GM12878 (cell line): ENCODE results near the gene DLG1. TPM values are rescaled to one million over a fixed set of nuclear protein-coding genes. Genes with fewer than 3 reads are reported as not detected.
A peak's percentile ranks its signal among the peaks of the same experiment; 100 is the strongest.

Experiments used
- ATAC-seq: fragments of 200-7000 bp; cut with Tn5 transposase; 3 replicates; pipeline ENCODE4 v1.9.1; 2020; ENCODE audit warnings: mild to moderate bottlenecking, moderate library complexity
- BruUV-seq: library from RNA; stranded (reverse); fragments of 400-500 nt; replicated peaks from 2 replicates; lab custom pipeline; 2021; lab: Mats Ljungman, UMichigan
- CTCF ChIA-PET: fragments of 300-600 bp; sonication (Branson Sonifier 250); formaldehyde crosslinking; extraction: SDS; loops from one replicate; lab custom pipeline; 2021; ENCODE audit warnings: inconsistent platforms; lab: Yijun Ruan, JAX
- POLR2A ChIA-PET: fragments of 350-600 bp; formaldehyde crosslinking; extraction: SDS; loops from one replicate; lab custom pipeline; 2021; ENCODE audit warnings: inconsistent platforms; lab: Charles Lee
- RAD21 ChIA-PET: fragments of 300-600 bp; sonication (Branson Sonifier 250); formaldehyde crosslinking; loops from one replicate; lab custom pipeline; 2023; ENCODE audit warnings: antibody characterized with exemption; ENCODE audit not compliant: unreplicated experiment; lab: Charles Lee
- SMC1A ChIA-PET: fragments of 300-600 bp; sonication (Branson Sonifier 250); formaldehyde crosslinking; loops from one replicate; lab custom pipeline; 2023; ENCODE audit not compliant: unreplicated experiment, uncharacterized antibody; lab: Charles Lee
- DNase-seq: peaks from one replicate; pipeline ENCODE4 v3.0.0-alpha.2; 2011; ENCODE audit warnings: low read depth, low spot score
- FAIRE-seq: peaks from 3 replicates; lab custom pipeline; 2011; peaks lifted over from hg19 to GRCh38; lab: Jason Lieb, UNC
- H2AFZ ChIP-seq: 2 replicates; pipeline ENCODE4 v1.6.0; 2011; ENCODE audit warnings: low read depth, low read length, control low read depth; ENCODE audit not compliant: control insufficient read depth
- H3K27ac ChIP-seq: 2 replicates; pipeline ENCODE4 v1.5.1; 2011; ENCODE audit warnings: control low read depth; ENCODE audit not compliant: control insufficient read depth, insufficient read depth
- H3K27me3 ChIP-seq, 2 experiments: replicated peaks in 1 of 2; 2 replicates each; pipeline versions ENCODE4 v1.6.0 to v1.6.1; 2011; ENCODE audit warnings: low read length in 1 of 2; ENCODE audit not compliant: control insufficient read depth in 2 of 2, insufficient read depth in 2 of 2
- H3K36me3 ChIP-seq, 2 experiments: 2 replicates each; pipeline ENCODE4 v1.5.1; 2011; ENCODE audit warnings: low read length in 1 of 2; ENCODE audit not compliant: control insufficient read depth in 2 of 2, insufficient read depth in 2 of 2
- H3K4me1 ChIP-seq: 2 replicates; pipeline ENCODE4 v1.6.1; 2011; ENCODE audit warnings: mild to moderate bottlenecking, low read length, moderate library complexity, mixed read lengths; ENCODE audit not compliant: control insufficient read depth, insufficient read depth
- H3K4me2 ChIP-seq: 2 replicates; pipeline ENCODE4 v1.6.0; 2011; ENCODE audit warnings: control low read depth; ENCODE audit not compliant: control insufficient read depth, insufficient read depth
- H3K4me3 ChIP-seq: fragments of 200-600 bp; sonication (generic); 2 replicates; pipeline ENCODE4 v1.5.1; 2016
- H3K79me2 ChIP-seq: 2 replicates; pipeline ENCODE4 v1.6.0; 2011; ENCODE audit warnings: low read length; ENCODE audit not compliant: control insufficient read depth, insufficient read depth
- H3K9ac ChIP-seq: 2 replicates; pipeline ENCODE4 v1.8.0; 2011; ENCODE audit warnings: low read length, control low read depth, mixed read lengths; ENCODE audit not compliant: control insufficient read depth, insufficient read depth
- H3K9me3 ChIP-seq: replicated peaks from 3 replicates; pipeline ENCODE4 v1.5.1; 2011; ENCODE audit warnings: mild to moderate bottlenecking, low read length; ENCODE audit not compliant: control insufficient read depth, insufficient read depth
- H4K20me1 ChIP-seq: 2 replicates; pipeline ENCODE4 v1.6.0; 2011; ENCODE audit not compliant: control insufficient read depth, insufficient read depth
- CEBPZ ChIP-seq: fragments of 150-350 bp; IDR thresholded peaks from 2 replicates; pipeline ENCODE4 v1.6.1; 2016; ENCODE audit warnings: low read depth, low read length
- CHD4 ChIP-seq: fragments of 200-600 bp; sonication (generic); IDR thresholded peaks from 2 replicates; pipeline ENCODE4 v1.6.1; 2016; ENCODE audit warnings: mild to moderate bottlenecking
- IRF5 ChIP-seq: fragments of 450-650 bp; IDR thresholded peaks from 2 replicates; pipeline ENCODE4 v1.6.1; 2017; ENCODE audit warnings: borderline replicate concordance
- MEF2B ChIP-seq: fragments of 450-650 bp; IDR thresholded peaks from 2 replicates; pipeline ENCODE4 v1.6.1; 2018; ENCODE audit warnings: mild to moderate bottlenecking, moderate library complexity; ENCODE audit not compliant: partially characterized antibody, poor library complexity, severe bottlenecking
- MYB ChIP-seq: fragments of 150-350 bp; IDR thresholded peaks from 2 replicates; pipeline ENCODE4 v1.6.1; 2014; ENCODE audit warnings: mild to moderate bottlenecking, low read depth, low read length, borderline replicate concordance
- NFYB ChIP-seq: IDR thresholded peaks from 2 replicates; pipeline ENCODE4 v1.6.1; 2011; ENCODE audit warnings: low read depth, mild to moderate bottlenecking, low read length, improper control_type of control experiment, moderate library complexity; ENCODE audit not compliant: insufficient read depth
- SMAD5 ChIP-seq: IDR thresholded peaks from 2 replicates; pipeline ENCODE4 v1.6.1; 2016; ENCODE audit warnings: antibody characterized with exemption, low read depth
- SUPT20H ChIP-seq: IDR thresholded peaks from 2 replicates; pipeline ENCODE4 v1.6.1; 2011; ENCODE audit warnings: low read depth, mild to moderate bottlenecking, low read length, moderate library complexity, borderline replicate concordance; ENCODE audit not compliant: control insufficient read depth
- ZNF24 ChIP-seq: fragments of 450-650 bp; IDR thresholded peaks from 2 replicates; pipeline ENCODE4 v1.6.1; 2017; ENCODE audit warnings: antibody characterized with exemption, mild to moderate bottlenecking
- WGBS: methylation state at CpG from one replicate; pipeline ENCODE4 v1.1.6; 2016; ENCODE audit warnings: low lambda C conversion rate; ENCODE audit not compliant: insufficient replicate concordance, insufficient coverage; ENCODE audit errors: missing lambda C conversion rate; 5-methylcytosine and 5-hydroxymethylcytosine counted together
- in situ Hi-C: fragments of 300-500 bp; cut with MboI; formaldehyde crosslinking; loops from 9 replicates; pipeline ENCODE4 v1.14.3; 2018; ENCODE audit warnings: mixed read lengths
- intact Hi-C: fragments of 100-400 bp; cut with micrococcal nuclease; formaldehyde crosslinking; loops from one replicate; pipeline ENCODE4 v1.14.2; 2022; ENCODE audit not compliant: unreplicated experiment
- polyA plus RNA-seq, 11 experiments: library from polyadenylated mRNA; depleted of rRNA in 4 of 11; unstranded in 6 of 11; stranded (reverse) in 5 of 11; fragments of >200 nt; fragmentation: Nextera tagmentation in 4 of 11; fragmentation: Illumina TruSeq in 1 of 11; extraction: Ambion mirVana in 4 of 11; extraction: Trizol in 1 of 11; gene quantifications; 1 replicate in 1 of 11; 2 replicates in 10 of 11; pipeline versions ENCODE4 v1.2.1 to v1.2.3, GENCODE V29; 2011 to 2016; ENCODE audit warnings: inconsistent platforms in 2 of 11, missing spikeins in 2 of 11, low read depth in 1 of 11
- total RNA-seq, 4 experiments: library from RNA; depleted of rRNA in 3 of 4; stranded (reverse); fragments of >200 nt in 3 of 4; fragmentation: Illumina TruSeq in 1 of 4; extraction: Trizol in 1 of 4; gene quantifications; 2 replicates each; pipeline versions ENCODE4 v1.2.1 to v1.2.3, GENCODE V29; 2013 to 2021

Gene DLG1
- total and polyA plus RNA-seq, 10 of the 15 experiments (the other 5 are each of a cell fraction or from before 2014, with no cell fraction given), result 9.2 to 63.1 (median 40.1) TPM

- no peak for TF ChIP-seq IRF5
Measured at GRCh38 chr3:197027151-197027895, 271.1 kb downstream of the DLG1 start (continued).

GRCh38 chr3:197026481-197026866, 271.9 kb downstream of the DLG1 start:
- ChIA-PET RAD21 (interaction anchor here (0.6 kb wide), 1 partner anchor 194 kb away, joined by 5 read pairs; no protein-coding TSS in a partner anchor), CTCF (no interaction called here), SMC1A (no interaction called here), POLR2A (interaction anchor here (0.7 kb wide), 1 partner anchor 23 kb away, joined by 3 read pairs; no protein-coding TSS in a partner anchor)
- H3K9me3 ChIP-seq, result no peaks in the 10 kb centered on the region
- no peaks in the 10 kb centered on the region for H4K20me1 ChIP-seq
- no TSS peak for BruUV-seq
- no peak for TF ChIP-seq CHD4
- no peak for TF ChIP-seq CEBPZ
- TF ChIP-seq ZNF24, result no peak
- TF ChIP-seq SMAD5, result no peak
- no peak for TF ChIP-seq NFYB
- no peak for TF ChIP-seq MYB
- peak; percentile 14 for TF ChIP-seq MEF2B
- TF ChIP-seq SUPT20H, result no peak
- FAIRE-seq (no peak), ATAC-seq (no peak), DNase-seq (no peak)
- no peak overlapping the region for H3K27ac ChIP-seq
- no peak overlapping the region for H2AFZ ChIP-seq
- no peak overlapping the region for H3K4me2 ChIP-seq
- H3K4me3 ChIP-seq, result no peak overlapping the region
- H3K27me3 ChIP-seq, result no peaks in the 10 kb centered on the region
- H3K9ac ChIP-seq, result no peak overlapping the region
- peaks cover 0 to 19% of the 10 kb centered on the region in 2 experiments; a peak in 3 of 4 replicates for H3K36me3 ChIP-seq
- H3K79me2 ChIP-seq, result peaks cover 19% of the 10 kb centered on the region
- WGBS, result 83% methylated on average over 9 of the region's 9 CpGs
- in situ Hi-C loops, result no loop called here
- H3K4me1 ChIP-seq, result peaks cover 22% of the 10 kb centered on the region
- intact Hi-C loops, result no loop called here
